HG03175 (cell line): Measurements from ENCODE around the gene ADGRF5.
"Not testable (repeated sequence)": the region's sequence is repeated elsewhere in the genome, so short reads cannot be mapped to it uniquely, and the experiment has no call there.

Experiments
- ATAC-seq: cut with Tn5 transposase; IDR thresholded peaks from one replicate; pipeline ENCODE4 v1.9.1; 2021; ENCODE audit warnings: mild to moderate bottlenecking, moderate library complexity; ENCODE audit not compliant: unreplicated experiment

ADGRF5 gene

GRCh38 chr6:46893648-46894047, 28.1 kb downstream of the ADGRF5 start:
- no peak for ATAC-seq

- no peak for ATAC-seq
Observed at GRCh38 chr6:46891252-46891795, 30.4 kb downstream of the ADGRF5 start.

- no peak for ATAC-seq
Observed at GRCh38 chr6:46888578-46888977, 33.2 kb downstream of the ADGRF5 start.

- no peak for ATAC-seq
Observed at GRCh38 chr6:46888031-46888430, 33.7 kb downstream of the ADGRF5 start.

- ATAC-seq: no peak
Observed at GRCh38 chr6:46882645-46883044, 39.1 kb downstream of the ADGRF5 start.

- ATAC-seq: no peak
Observed at GRCh38 chr6:46879003-46879402, 42.7 kb downstream of the ADGRF5 start.

GRCh38 chr6:46876126-46876525, 45.6 kb downstream of the ADGRF5 start:
- ATAC-seq: no peak

- ATAC-seq: no peak
Observed at GRCh38 chr6:46867411-46867810, 54.3 kb downstream of the ADGRF5 start.

GRCh38 chr6:46865221-46865620, 56.5 kb downstream of the ADGRF5 start:
- ATAC-seq: no peak

GRCh38 chr6:46863791-46864190, 57.9 kb downstream of the ADGRF5 start:
- ATAC-seq: no peak

GRCh38 chr6:46862381-46862780, 59.4 kb downstream of the ADGRF5 start:
- ATAC-seq: no peak

GRCh38 chr6:46855966-46856365, 65.8 kb downstream of the ADGRF5 start:
- ATAC-seq: peak; percentile 68

GRCh38 chr6:46851576-46851975, 70.2 kb downstream of the ADGRF5 start:
- ATAC-seq: not testable (repeated sequence)

- ATAC-seq: no peak
Observed at GRCh38 chr6:46850792-46851191, 70.9 kb downstream of the ADGRF5 start.

GRCh38 chr6:46849361-46849690, 72.4 kb downstream of the ADGRF5 start:
- ATAC-seq: no peak

GRCh38 chr6:46848684-46849360, 72.9 kb downstream of the ADGRF5 start:
- peak; percentile 87 for ATAC-seq

GRCh38 chr6:46845126-46845525, 76.6 kb downstream of the ADGRF5 start:
- ATAC-seq: no peak

GRCh38 chr6:46842252-46842846, 79.4 kb downstream of the ADGRF5 start:
- not testable (repeated sequence) for ATAC-seq

GRCh38 chr6:46838033-46838432, 83.7 kb downstream of the ADGRF5 start:
- ATAC-seq: no peak

- not testable (repeated sequence) for ATAC-seq
Observed at GRCh38 chr6:46834991-46835390, 86.7 kb downstream of the ADGRF5 start.

GRCh38 chr6:46834257-46834916, 87.4 kb downstream of the ADGRF5 start:
- not testable (repeated sequence) for ATAC-seq

GRCh38 chr6:46832816-46833215, 88.9 kb downstream of the ADGRF5 start:
- ATAC-seq: no peak
